Osteoblast (primary cell): ENCODE results near the gene ATG14. TPM values are rescaled to one million over a fixed set of nuclear protein-coding genes. Genes with fewer than 3 reads are reported as not detected.

Experiments
- DNase-seq: peaks from one replicate; pipeline ENCODE4 v3.0.0; 2011; ENCODE audit warnings: low spot score, mixed read lengths; ENCODE audit not compliant: insufficient read length; ENCODE audit errors: missing footprints
- H2AFZ ChIP-seq: 2 replicates; pipeline ENCODE4 v1.6.0; 2011; ENCODE audit warnings: mild to moderate bottlenecking, low read length
- H3K27ac ChIP-seq: 2 replicates; pipeline ENCODE4 v1.5.1; 2011; ENCODE audit warnings: mild to moderate bottlenecking, low read depth, low read length, moderate library complexity
- H3K27me3 ChIP-seq: 2 replicates; pipeline ENCODE4 v1.6.0; 2012; ENCODE audit warnings: mild to moderate bottlenecking, control low read depth, inconsistent platforms, low read length, moderate library complexity; ENCODE audit not compliant: insufficient read depth
- H3K36me3 ChIP-seq: 2 replicates; pipeline ENCODE4 v1.5.1; 2011; ENCODE audit warnings: mild to moderate bottlenecking, low read length, control low read depth, moderate library complexity; ENCODE audit not compliant: insufficient read depth
- H3K4me1 ChIP-seq: 2 replicates; pipeline ENCODE4 v1.5.1; 2011; ENCODE audit warnings: mild to moderate bottlenecking, low read length, control low read depth, moderate library complexity; ENCODE audit not compliant: insufficient read depth
- H3K4me2 ChIP-seq: 2 replicates; pipeline ENCODE4 v1.6.0; 2011; ENCODE audit warnings: mild to moderate bottlenecking, low read length; ENCODE audit not compliant: insufficient read depth
- H3K4me3 ChIP-seq: fragments of 200-600 bp; sonication (generic); 3 replicates; pipeline ENCODE4 v1.5.1; 2012; ENCODE audit warnings: mild to moderate bottlenecking, low read length, inconsistent platforms; ENCODE audit not compliant: insufficient read depth
- H3K79me2 ChIP-seq: 2 replicates; pipeline ENCODE4 v1.6.0; 2012; ENCODE audit warnings: mild to moderate bottlenecking, low read length, control low read depth, inconsistent platforms; ENCODE audit not compliant: insufficient read depth
- H3K9me3 ChIP-seq: 2 replicates; pipeline ENCODE4 v1.5.1; 2011; ENCODE audit warnings: low read depth, low read length, control low read depth
- H4K20me1 ChIP-seq: 2 replicates; pipeline ENCODE4 v1.6.0; 2012; ENCODE audit warnings: mild to moderate bottlenecking, low read length, control low read depth; ENCODE audit not compliant: insufficient read depth
- small RNA-seq: library from RNA; depleted of rRNA; stranded (forward); fragments of <200 nt; gene quantifications from one replicate; pipeline ENCODE3, GENCODE V24; 2012
- total RNA-seq: library from RNA; depleted of rRNA; stranded (reverse); fragments of >200 nt; gene quantifications from 2 replicates; pipeline ENCODE4 v1.2.3, GENCODE V29; 2012
- TF ChIP-seq, protein P1 (sequence below): IDR thresholded peaks from 2 replicates; pipeline ENCODE4 v1.5.1; 2011; ENCODE audit warnings: mild to moderate bottlenecking, low read depth, low read length, moderate library complexity; ENCODE audit errors: extremely low read depth

Gene ATG14
- total RNA-seq, 1 donor, result 21.7 TPM

DNA sequence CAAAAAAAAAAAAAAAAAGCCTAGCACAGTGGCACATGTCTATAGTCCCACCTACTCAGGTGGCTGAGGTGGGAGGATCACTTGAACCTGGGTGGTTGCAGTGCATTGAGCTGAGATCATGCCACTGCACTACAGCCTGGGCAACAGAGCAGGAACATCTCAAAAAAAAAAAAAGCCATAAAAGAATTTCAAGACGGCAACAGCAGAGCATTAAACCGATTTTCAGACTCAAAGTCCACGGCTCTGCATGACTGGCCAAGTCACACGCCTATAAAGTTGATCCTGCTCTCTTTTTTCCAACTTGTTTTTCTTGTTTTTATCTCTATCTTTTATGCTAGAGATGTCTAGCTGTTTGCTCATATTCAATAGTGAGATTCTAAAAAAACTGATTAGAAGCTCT is 95.1 kb downstream of the ATG14 start:
- TF ChIP-seq, protein P1, sequence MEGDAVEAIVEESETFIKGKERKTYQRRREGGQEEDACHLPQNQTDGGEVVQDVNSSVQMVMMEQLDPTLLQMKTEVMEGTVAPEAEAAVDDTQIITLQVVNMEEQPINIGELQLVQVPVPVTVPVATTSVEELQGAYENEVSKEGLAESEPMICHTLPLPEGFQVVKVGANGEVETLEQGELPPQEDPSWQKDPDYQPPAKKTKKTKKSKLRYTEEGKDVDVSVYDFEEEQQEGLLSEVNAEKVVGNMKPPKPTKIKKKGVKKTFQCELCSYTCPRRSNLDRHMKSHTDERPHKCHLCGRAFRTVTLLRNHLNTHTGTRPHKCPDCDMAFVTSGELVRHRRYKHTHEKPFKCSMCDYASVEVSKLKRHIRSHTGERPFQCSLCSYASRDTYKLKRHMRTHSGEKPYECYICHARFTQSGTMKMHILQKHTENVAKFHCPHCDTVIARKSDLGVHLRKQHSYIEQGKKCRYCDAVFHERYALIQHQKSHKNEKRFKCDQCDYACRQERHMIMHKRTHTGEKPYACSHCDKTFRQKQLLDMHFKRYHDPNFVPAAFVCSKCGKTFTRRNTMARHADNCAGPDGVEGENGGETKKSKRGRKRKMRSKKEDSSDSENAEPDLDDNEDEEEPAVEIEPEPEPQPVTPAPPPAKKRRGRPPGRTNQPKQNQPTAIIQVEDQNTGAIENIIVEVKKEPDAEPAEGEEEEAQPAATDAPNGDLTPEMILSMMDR, result no peak
- H3K79me2 ChIP-seq, result peaks cover 46% of the 10 kb centered on the region
- no peak overlapping the region for H3K4me2 ChIP-seq

More for the DNA sequence above, 95.1 kb downstream of the ATG14 start:
- Histone ChIP-seq H4K20me1 (peaks cover 2% of the 10 kb centered on the region), H3K27ac (no peak overlapping the region), H3K4me1 (no peaks in the 10 kb centered on the region), H2AFZ (no peak overlapping the region), H3K27me3 (no peaks in the 10 kb centered on the region), H3K9me3 (no peaks in the 10 kb centered on the region), H3K4me3 (no peak overlapping the region), H3K36me3 (no peaks in the 10 kb centered on the region)
- DNase-seq, result no peak

Small RNA genes within 50 kb of the gene (small RNA-seq; reads per million reads assigned to genes)
- not detected for gene AL356801.1

Other genes starting within 250 kb of the ATG14 start
- 4.1 and 5.1 TPM in 2 replicates for gene DLGAP5, start 220.2 kb downstream of the ATG14 start, total RNA-seq
- gene FBXO34, start 140.4 kb downstream of the ATG14 start, total RNA-seq, result 24.2 and 24.6 TPM in 2 replicates
- gene TBPL2, start 28.8 kb upstream of the ATG14 start, total RNA-seq, result not detected in 2 replicates
- gene KTN1, start 168.4 kb upstream of the ATG14 start, total RNA-seq, result 172 and 177 TPM in 2 replicates